K562 (cell line): ENCODE data around the gene MXRA7. TPM values are rescaled to one million over a fixed set of nuclear protein-coding genes. Genes with fewer than 3 reads are reported as not detected.

ENCODE experiments used
- EP400 ChIP-seq: fragments of 450-650 bp; IDR thresholded peaks from 2 replicates; pipeline ENCODE4 v1.6.1; 2017; ENCODE audit warnings: antibody characterized with exemption, mild to moderate bottlenecking, moderate library complexity
- EWSR1 ChIP-seq: fragments of 450-650 bp; IDR thresholded peaks from 2 replicates; pipeline ENCODE4 v1.6.1; 2018; ENCODE audit warnings: borderline replicate concordance, mild to moderate bottlenecking, low read depth, moderate library complexity; ENCODE audit not compliant: partially characterized antibody
- FOXK2 ChIP-seq, 2 experiments: fragments of 450-650 bp; IDR thresholded peaks in 1 of 2; conservative IDR thresholded peaks in 1 of 2; 2 replicates each; pipeline ENCODE4 v1.6.1; 2016; ENCODE audit warnings: low read depth in 2 of 2, mild to moderate bottlenecking in 1 of 2
- GATAD2A ChIP-seq: fragments of 450-650 bp; IDR thresholded peaks from 2 replicates; pipeline ENCODE4 v1.6.1; 2017
- HIVEP1 ChIP-seq: fragments of 250-450 bp; sonication (Bioruptor Pico); IDR thresholded peaks from 2 replicates; pipeline ENCODE4 v1.4.0; 2020; ENCODE audit warnings: mild to moderate bottlenecking
- OTX1 ChIP-seq: fragments of 450-650 bp; formaldehyde crosslinking; IDR thresholded peaks from 2 replicates; pipeline ENCODE4 v1.4.0; 2022; ENCODE audit warnings: mild to moderate bottlenecking
- SAP30 ChIP-seq: fragments of 200-600 bp; sonication (generic); IDR thresholded peaks from 2 replicates; pipeline ENCODE4 v1.6.1; 2012; ENCODE audit warnings: borderline replicate concordance, low read depth, mild to moderate bottlenecking, moderate library complexity, low read length, control low read depth, inconsistent platforms; ENCODE audit not compliant: insufficient read depth, poor library complexity, severe bottlenecking
- SETDB1 ChIP-seq: IDR thresholded peaks from one replicate; pipeline ENCODE4 v1.6.1; 2012; ENCODE audit warnings: low read length, control low read depth, inconsistent platforms
- SMARCA4 ChIP-seq: fragments of 450-650 bp; IDR thresholded peaks from 2 replicates; pipeline ENCODE4 v1.6.1; 2016
- SMARCE1 ChIP-seq: fragments of 450-650 bp; IDR thresholded peaks from 2 replicates; pipeline ENCODE4 v1.7.1; 2016; ENCODE audit warnings: mild to moderate bottlenecking
- YBX1 ChIP-seq: fragments of 450-650 bp; IDR thresholded peaks from 2 replicates; pipeline ENCODE4 v1.7.1; 2016; ENCODE audit warnings: mild to moderate bottlenecking
- ZBTB17 ChIP-seq: fragments of 450-650 bp; formaldehyde crosslinking; IDR thresholded peaks from 2 replicates; pipeline ENCODE4 v1.4.0; 2020; ENCODE audit warnings: mild to moderate bottlenecking
- ZC3H11A ChIP-seq: IDR thresholded peaks from 2 replicates; pipeline ENCODE4 v1.6.1; 2012; ENCODE audit warnings: low read depth, low read length, improper control_type of control experiment
- ZKSCAN1 ChIP-seq: fragments of 150-350 bp; IDR thresholded peaks from 2 replicates; pipeline ENCODE4 v1.6.1; 2016; ENCODE audit warnings: low read depth, low read length
- ZKSCAN8 ChIP-seq: fragments of 200-800 bp; sonication (Bioruptor generic); IDR thresholded peaks from 2 replicates; pipeline ENCODE4 v1.6.1; 2016; ENCODE audit warnings: missing genetic modification characterization, missing compliant biosample characterization
- ZNF174 ChIP-seq: fragments of 250-450 bp; sonication (Bioruptor Pico); IDR thresholded peaks from 2 replicates; pipeline ENCODE4 v1.4.0; 2020; ENCODE audit warnings: mild to moderate bottlenecking
- ZNF586 ChIP-seq: fragments of 450-650 bp; formaldehyde crosslinking; conservative IDR thresholded peaks from 2 replicates; pipeline ENCODE4 v1.4.0; 2020; ENCODE audit warnings: mild to moderate bottlenecking, moderate library complexity
- polyA plus RNA-seq, 8 experiments: library from polyadenylated mRNA; depleted of rRNA in 4 of 8; stranded (reverse) in 5 of 8; unstranded in 3 of 8; fragments of >200 nt; fragmentation: Nextera tagmentation in 2 of 8; fragmentation: Illumina TruSeq in 1 of 8; extraction: Ambion mirVana in 2 of 8; extraction: Trizol in 1 of 8; gene quantifications; 2 replicates each; pipeline versions ENCODE4 v1.2.1 to v1.2.3, GENCODE V29; 2011 to 2014; ENCODE audit warnings: inconsistent platforms in 1 of 8, missing spikeins in 1 of 8
- total RNA-seq, 7 experiments: library from RNA; depleted of rRNA in 6 of 7; stranded (reverse); fragments of >200 nt in 6 of 7; fragmentation: Illumina TruSeq in 2 of 7; extraction: Trizol in 2 of 7; gene quantifications; 2 replicates each; pipeline versions ENCODE4 v1.2.1 to v1.2.3, GENCODE V29; 2011 to 2021; ENCODE audit warnings: low replicate concordance in 1 of 7
- TF ChIP-seq, protein P1 (sequence below): fragments of 450-650 bp; IDR thresholded peaks from 2 replicates; pipeline ENCODE4 v1.6.1; 2016; ENCODE audit warnings: low read depth
- TF ChIP-seq, protein P2 (sequence below): sonication (generic); formaldehyde crosslinking; IDR thresholded peaks from 2 replicates; pipeline ENCODE4 v1.8.0; 2023; ENCODE audit warnings: mild to moderate bottlenecking, missing genetic modification reagents

MXRA7 gene
- total and polyA plus RNA-seq, 9 of the 15 experiments (the other 6 are each of a cell fraction or from before 2014, with no cell fraction given), result 2.6 to 38.4 (median 14.3) TPM

DNA sequence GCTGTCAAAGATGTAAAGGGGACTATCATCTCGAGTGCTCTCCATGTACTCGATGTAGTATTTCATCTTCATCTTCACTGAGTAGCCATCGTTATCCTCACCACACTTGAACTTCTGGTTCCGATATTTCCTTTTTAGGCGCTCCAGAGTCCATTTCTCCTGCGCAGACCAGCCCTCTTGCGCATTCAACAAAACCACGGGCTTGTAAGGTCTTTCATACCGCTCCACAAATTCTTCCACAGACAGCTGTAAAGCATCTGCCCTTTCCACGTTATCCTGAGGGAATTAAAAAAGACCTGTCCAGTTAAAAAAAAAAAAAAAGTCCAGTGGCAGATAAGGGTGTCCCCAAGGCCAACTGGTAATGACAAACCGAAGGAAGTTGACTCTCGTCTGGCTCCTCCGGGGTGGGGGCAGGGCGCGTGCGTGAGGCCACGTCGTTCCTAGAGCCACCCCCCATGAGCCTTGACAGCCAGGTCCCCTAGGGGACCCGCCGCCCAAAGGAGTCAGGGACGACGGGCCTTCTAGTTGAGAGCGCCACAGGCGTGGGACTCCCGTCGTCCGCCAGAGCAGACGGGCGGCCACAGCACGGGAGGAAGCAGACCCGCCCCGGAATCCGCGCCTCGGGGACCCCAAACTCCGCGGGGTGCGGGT lies 14.9 kb upstream of the MXRA7 start (continued):
- TF ChIP-seq, protein P1, sequence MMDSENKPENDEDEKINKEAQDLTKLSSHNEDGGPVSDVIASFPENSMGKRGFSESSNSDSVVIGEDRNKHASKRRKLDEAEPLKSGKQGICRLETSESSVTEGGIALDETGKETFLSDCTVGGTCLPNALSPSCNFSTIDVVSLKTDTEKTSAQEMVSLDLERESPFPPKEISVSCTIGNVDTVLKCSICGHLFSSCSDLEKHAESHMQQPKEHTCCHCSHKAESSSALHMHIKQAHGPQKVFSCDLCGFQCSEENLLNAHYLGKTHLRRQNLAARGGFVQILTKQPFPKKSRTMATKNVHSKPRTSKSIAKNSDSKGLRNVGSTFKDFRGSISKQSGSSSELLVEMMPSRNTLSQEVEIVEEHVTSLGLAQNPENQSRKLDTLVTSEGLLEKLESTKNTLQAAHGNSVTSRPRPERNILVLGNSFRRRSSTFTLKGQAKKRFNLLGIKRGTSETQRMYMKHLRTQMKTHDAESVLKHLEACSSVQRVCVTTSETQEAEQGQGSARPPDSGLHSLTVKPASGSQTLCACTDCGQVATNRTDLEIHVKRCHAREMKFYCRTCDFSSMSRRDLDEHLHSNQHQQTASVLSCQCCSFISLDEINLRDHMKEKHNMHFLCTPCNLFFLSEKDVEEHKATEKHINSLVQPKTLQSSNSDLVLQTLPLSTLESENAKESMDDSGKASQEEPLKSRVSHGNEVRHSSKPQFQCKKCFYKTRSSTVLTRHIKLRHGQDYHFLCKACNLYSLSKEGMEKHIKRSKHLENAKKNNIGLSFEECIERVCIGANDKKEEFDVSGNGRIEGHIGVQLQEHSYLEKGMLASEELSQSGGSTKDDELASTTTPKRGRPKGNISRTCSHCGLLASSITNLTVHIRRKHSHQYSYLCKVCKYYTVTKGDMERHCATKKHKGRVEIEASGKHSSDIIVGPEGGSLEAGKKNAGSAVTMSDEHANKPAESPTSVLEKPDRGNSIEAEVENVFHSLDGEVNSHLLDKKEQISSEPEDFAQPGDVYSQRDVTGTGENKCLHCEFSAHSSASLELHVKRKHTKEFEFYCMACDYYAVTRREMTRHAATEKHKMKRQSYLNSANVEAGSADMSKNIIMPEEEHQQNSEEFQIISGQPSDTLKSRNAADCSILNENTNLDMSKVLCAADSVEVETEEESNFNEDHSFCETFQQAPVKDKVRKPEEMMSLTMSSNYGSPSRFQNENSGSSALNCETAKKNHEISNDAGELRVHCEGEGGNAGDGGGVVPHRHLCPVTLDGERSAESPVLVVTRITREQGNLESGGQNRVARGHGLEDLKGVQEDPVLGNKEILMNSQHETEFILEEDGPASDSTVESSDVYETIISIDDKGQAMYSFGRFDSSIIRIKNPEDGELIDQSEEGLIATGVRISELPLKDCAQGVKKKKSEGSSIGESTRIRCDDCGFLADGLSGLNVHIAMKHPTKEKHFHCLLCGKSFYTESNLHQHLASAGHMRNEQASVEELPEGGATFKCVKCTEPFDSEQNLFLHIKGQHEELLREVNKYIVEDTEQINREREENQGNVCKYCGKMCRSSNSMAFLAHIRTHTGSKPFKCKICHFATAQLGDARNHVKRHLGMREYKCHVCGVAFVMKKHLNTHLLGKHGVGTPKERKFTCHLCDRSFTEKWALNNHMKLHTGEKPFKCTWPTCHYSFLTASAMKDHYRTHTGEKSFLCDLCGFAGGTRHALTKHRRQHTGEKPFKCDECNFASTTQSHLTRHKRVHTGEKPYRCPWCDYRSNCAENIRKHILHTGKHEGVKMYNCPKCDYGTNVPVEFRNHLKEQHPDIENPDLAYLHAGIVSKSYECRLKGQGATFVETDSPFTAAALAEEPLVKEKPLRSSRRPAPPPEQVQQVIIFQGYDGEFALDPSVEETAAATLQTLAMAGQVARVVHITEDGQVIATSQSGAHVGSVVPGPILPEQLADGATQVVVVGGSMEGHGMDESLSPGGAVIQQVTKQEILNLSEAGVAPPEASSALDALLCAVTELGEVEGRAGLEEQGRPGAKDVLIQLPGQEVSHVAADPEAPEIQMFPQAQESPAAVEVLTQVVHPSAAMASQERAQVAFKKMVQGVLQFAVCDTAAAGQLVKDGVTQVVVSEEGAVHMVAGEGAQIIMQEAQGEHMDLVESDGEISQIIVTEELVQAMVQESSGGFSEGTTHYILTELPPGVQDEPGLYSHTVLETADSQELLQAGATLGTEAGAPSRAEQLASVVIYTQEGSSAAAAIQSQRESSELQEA, result no peak
- TF ChIP-seq SAP30, result peak; percentile 70
- no peak for TF ChIP-seq ZBTB17 (CRISPR knock-in tag)
- 0 out of 2 replicates have a peak, but pooled peaks have one; percentile 17 for TF ChIP-seq HIVEP1
- TF ChIP-seq EWSR1, result no peak
- TF ChIP-seq YBX1, result no peak
- TF ChIP-seq ZC3H11A, result no peak
- TF ChIP-seq EP400, result peak; percentile 75; the same call in 1 of the 2 replicates
- TF ChIP-seq OTX1 (CRISPR knock-in tag), result no peak
- peak; percentile 58 for TF ChIP-seq SMARCA4
- TF ChIP-seq ZKSCAN1, result no peak
- TF ChIP-seq FOXK2 (conservative IDR thresholded peaks at IDR 0.05 in 1 of 2, IDR thresholded peaks at IDR 0.05 in 1 of 2; ENCODE audit: low read depth in 2 of 2), result 0 out of 4 replicates have a peak, but pooled peaks of 1 of the 2 experiments have one; percentile 13
- TF ChIP-seq ZKSCAN8 (CRISPR knock-in tag), result no peak
- no peak for TF ChIP-seq ZNF174 (CRISPR knock-in tag)
- no peak for TF ChIP-seq SETDB1
- TF ChIP-seq, protein P2, sequence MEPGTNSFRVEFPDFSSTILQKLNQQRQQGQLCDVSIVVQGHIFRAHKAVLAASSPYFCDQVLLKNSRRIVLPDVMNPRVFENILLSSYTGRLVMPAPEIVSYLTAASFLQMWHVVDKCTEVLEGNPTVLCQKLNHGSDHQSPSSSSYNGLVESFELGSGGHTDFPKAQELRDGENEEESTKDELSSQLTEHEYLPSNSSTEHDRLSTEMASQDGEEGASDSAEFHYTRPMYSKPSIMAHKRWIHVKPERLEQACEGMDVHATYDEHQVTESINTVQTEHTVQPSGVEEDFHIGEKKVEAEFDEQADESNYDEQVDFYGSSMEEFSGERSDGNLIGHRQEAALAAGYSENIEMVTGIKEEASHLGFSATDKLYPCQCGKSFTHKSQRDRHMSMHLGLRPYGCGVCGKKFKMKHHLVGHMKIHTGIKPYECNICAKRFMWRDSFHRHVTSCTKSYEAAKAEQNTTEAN (CRISPR knock-in tag), result no peak
- no peak for TF ChIP-seq SMARCE1
- no peak for TF ChIP-seq GATAD2A
- no peak for TF ChIP-seq ZNF586 (CRISPR knock-in tag)
